ENCODE measurements around the gene NAE1. TPM values are rescaled to one million over a fixed set of nuclear protein-coding genes. Genes with fewer than 3 reads are reported as not detected.

The NAE1 gene
- total RNA-seq, 2 donors from 2014 or later: 25.7 to 34.6 TPM

DNA sequence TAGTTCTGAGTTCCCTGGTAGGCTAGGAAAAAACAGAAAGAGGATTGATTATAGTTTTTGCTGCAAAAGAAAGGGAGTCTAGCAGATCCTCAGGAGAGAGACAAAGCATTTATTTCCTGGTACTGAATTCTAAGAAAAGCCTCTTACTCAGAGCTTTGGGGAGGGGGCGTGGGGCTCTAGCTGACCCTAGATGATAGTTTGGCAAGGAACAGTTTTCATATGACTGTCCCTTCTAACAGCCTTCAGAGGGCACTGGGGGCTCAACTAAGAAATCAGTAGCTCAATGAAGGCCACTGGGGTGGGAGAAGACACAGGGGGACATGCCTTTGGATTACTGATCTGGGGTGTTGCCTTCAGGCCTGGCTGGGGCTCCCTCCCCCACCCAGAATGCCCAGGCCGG, 17.4 kb upstream of the NAE1 start:
- Histone ChIP-seq H3K27ac (no peak overlapping the region), H3K4me1 (peaks cover 15% of the 10 kb centered on the region), H3K27me3 (peaks cover 0 to 15% of the 10 kb centered on the region in 2 donors), H3K4me3 (no peak overlapping the region), H3K9me3 (no peaks in the 10 kb centered on the region), H3K36me3 (replicated peaks in 1 of 2; ENCODE audit: insufficient read depth in 1 of 2, low read depth in 2 of 2) (no peaks in the 10 kb centered on the region)
- 80 to 83% methylated on average over 2 of the region's 2 CpGs for WGBS, 2 donors
- DNase-seq: no peak
- TF ChIP-seq POLR2A (IDR thresholded peaks at IDR 0.05): no peak
- TF ChIP-seq, protein P1, sequence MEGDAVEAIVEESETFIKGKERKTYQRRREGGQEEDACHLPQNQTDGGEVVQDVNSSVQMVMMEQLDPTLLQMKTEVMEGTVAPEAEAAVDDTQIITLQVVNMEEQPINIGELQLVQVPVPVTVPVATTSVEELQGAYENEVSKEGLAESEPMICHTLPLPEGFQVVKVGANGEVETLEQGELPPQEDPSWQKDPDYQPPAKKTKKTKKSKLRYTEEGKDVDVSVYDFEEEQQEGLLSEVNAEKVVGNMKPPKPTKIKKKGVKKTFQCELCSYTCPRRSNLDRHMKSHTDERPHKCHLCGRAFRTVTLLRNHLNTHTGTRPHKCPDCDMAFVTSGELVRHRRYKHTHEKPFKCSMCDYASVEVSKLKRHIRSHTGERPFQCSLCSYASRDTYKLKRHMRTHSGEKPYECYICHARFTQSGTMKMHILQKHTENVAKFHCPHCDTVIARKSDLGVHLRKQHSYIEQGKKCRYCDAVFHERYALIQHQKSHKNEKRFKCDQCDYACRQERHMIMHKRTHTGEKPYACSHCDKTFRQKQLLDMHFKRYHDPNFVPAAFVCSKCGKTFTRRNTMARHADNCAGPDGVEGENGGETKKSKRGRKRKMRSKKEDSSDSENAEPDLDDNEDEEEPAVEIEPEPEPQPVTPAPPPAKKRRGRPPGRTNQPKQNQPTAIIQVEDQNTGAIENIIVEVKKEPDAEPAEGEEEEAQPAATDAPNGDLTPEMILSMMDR (IDR thresholded peaks at IDR 0.05): no peak
- ATAC-seq: no peak
- intact Hi-C loops (cut with DNase I): no loop called here

GRCh38 chr16:66847533-66848067, 16.8 kb upstream of the NAE1 start:
- peaks cover 0 to 15% of the 10 kb centered on the region in 2 donors for H3K27me3 ChIP-seq
- H3K4me3 ChIP-seq: no peak overlapping the region
- ATAC-seq (no peak), DNase-seq (no peak)
- no peaks in the 10 kb centered on the region for H3K36me3 ChIP-seq (replicated peaks in 1 of 2; ENCODE audit: insufficient read depth in 1 of 2, low read depth in 2 of 2)
- no peak overlapping the region for H3K27ac ChIP-seq
- H3K4me1 ChIP-seq: peaks cover 15% of the 10 kb centered on the region
- 72 to 80% methylated on average over 6 of the region's 6 CpGs for WGBS, 2 donors
- TF ChIP-seq POLR2A (IDR thresholded peaks at IDR 0.05): no peak
- TF ChIP-seq, protein P1 (IDR thresholded peaks at IDR 0.05): no peak
- intact Hi-C loops (cut with DNase I): no loop called here
- no peaks in the 10 kb centered on the region for H3K9me3 ChIP-seq

DNA sequence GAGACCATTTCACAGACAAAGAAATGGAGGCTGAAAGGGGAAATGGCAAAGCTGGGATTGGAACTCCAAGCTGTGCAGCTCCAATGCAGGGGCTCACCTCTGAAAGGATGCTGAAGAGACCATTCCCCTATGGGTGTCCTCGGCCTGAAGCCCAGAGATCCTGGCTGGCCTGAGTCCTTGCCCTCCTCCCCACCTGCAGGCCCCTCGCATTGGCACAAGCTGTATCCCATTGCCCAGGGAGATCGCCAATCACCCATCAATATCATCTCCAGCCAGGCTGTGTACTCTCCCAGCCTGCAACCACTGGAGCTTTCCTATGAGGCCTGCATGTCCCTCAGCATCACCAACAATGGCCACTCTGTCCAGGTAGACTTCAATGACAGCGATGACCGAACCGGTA, 16.1 kb upstream of the NAE1 start:
- H3K4me3 ChIP-seq: no peak overlapping the region
- H3K4me1 ChIP-seq: peaks cover 15% of the 10 kb centered on the region
- intact Hi-C loops (cut with DNase I): no loop called here
- DNase-seq (no peak), ATAC-seq (no peak)
- no peaks in the 10 kb centered on the region for H3K36me3 ChIP-seq (replicated peaks in 1 of 2; ENCODE audit: insufficient read depth in 1 of 2, low read depth in 2 of 2)
- H3K9me3 ChIP-seq: no peaks in the 10 kb centered on the region
- peaks cover 0 to 15% of the 10 kb centered on the region in 2 donors for H3K27me3 ChIP-seq
- H3K27ac ChIP-seq: no peak overlapping the region
- TF ChIP-seq, protein P1 (IDR thresholded peaks at IDR 0.05): no peak
- no peak for TF ChIP-seq POLR2A (IDR thresholded peaks at IDR 0.05)
- 89 to 93% methylated on average over 5 to 6 of the region's 6 CpGs for WGBS, 2 donors

DNA sequence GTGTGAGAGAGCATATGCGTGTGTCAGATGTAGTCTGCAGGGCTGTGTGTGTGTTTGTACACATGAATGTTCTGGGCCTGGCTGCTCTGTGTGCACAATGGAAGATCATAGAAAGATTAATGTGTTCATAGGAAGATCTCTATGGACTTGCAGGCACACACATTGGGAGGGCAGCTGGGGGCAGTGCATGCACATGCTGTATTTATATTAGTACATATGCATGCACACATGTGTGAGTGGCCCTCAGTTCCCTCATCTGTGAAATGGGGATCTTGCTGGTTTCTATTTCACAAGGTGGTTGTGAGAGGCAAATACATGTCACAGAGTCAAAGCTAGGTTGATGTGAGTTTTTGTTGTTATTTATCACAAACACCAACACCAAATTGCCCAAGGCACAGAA, 15.5 kb upstream of the NAE1 start:
- 83% methylated on average over 1 of the region's 1 CpG; no CpG with 5 or more reads in 1 of the 2 donors for WGBS, 2 donors
- Histone ChIP-seq H3K27me3 (peaks cover 0 to 15% of the 10 kb centered on the region in 2 donors), H3K9me3 (no peaks in the 10 kb centered on the region), H3K27ac (no peak overlapping the region), H3K36me3 (replicated peaks in 1 of 2; ENCODE audit: insufficient read depth in 1 of 2, low read depth in 2 of 2) (no peaks in the 10 kb centered on the region), H3K4me1 (peaks cover 15% of the 10 kb centered on the region), H3K4me3 (no peak overlapping the region)
- intact Hi-C loops (cut with DNase I): no loop called here
- TF ChIP-seq POLR2A (IDR thresholded peaks at IDR 0.05): no peak
- TF ChIP-seq, protein P1 (IDR thresholded peaks at IDR 0.05): no peak
- DNase-seq (no peak), ATAC-seq (no peak)

DNA sequence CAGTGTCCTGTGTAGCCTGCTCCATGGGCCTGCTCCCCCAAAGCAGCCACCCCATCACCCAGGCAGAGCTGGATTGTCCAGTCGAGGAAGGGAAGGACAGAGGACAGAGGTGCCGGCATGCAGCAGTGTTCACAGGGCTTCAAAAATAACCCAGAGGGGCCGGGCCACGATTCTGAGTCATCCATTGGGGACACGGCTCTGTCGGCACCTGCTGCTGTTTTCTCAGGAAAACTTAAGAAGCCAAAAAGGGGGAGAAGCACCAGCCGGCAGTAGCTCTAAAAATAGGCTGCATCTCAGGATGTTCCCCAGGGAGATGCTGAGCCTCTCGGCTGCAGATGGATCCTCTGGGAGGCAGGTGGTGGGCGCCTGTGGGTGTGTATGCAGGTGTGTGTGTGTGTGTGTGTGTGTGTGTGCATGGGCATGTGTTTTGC, 15.0 kb upstream of the NAE1 start:
- Histone ChIP-seq H3K27ac (no peak overlapping the region), H3K9me3 (no peaks in the 10 kb centered on the region), H3K36me3 (replicated peaks in 1 of 2; ENCODE audit: insufficient read depth in 1 of 2, low read depth in 2 of 2) (no peaks in the 10 kb centered on the region), H3K27me3 (peaks cover 0 to 15% of the 10 kb centered on the region in 2 donors), H3K4me1 (peaks cover 15% of the 10 kb centered on the region), H3K4me3 (no peak overlapping the region)
- DNase-seq (peak in 1 of 4 donors; percentile 24), ATAC-seq (no peak)
- intact Hi-C loops (cut with DNase I): no loop called here
- WGBS, 2 donors: 49 to 52% methylated on average over 6 to 9 of the region's 9 CpGs
- TF ChIP-seq, protein P1 (IDR thresholded peaks at IDR 0.05): no peak

Measured in body of pancreas (tissue), 4 donors.